Progenitor cell of endocrine pancreas (in vitro differentiated cells): ENCODE measurements around the gene CD59. TPM values are rescaled to one million over a fixed set of nuclear protein-coding genes. Genes with fewer than 3 reads are reported as not detected.

Experiments
- DNase-seq: peaks from one replicate; pipeline ENCODE4 v3.0.0; 2021; ENCODE audit warnings: low spot score; ENCODE audit not compliant: unreplicated experiment
- H3K27ac Mint-ChIP-seq: 2 replicates; pipeline ENCODE4 v1.8.0; 2021; ENCODE audit warnings: mild to moderate bottlenecking, moderate library complexity, mixed read lengths
- H3K27me3 Mint-ChIP-seq: 2 replicates; pipeline ENCODE4 v1.8.0; 2021; ENCODE audit warnings: mixed read lengths
- H3K36me3 Mint-ChIP-seq: 2 replicates; pipeline ENCODE4 v1.8.0; 2022; ENCODE audit warnings: mixed read lengths; ENCODE audit not compliant: insufficient read depth
- H3K4me1 Mint-ChIP-seq: 2 replicates; pipeline ENCODE4 v1.8.0; 2021; ENCODE audit warnings: low read depth, mixed read lengths
- H3K4me3 Mint-ChIP-seq: 2 replicates; pipeline ENCODE4 v1.8.0; 2021; ENCODE audit warnings: low read depth, mild to moderate bottlenecking, moderate library complexity, mixed read lengths
- H3K9me3 Mint-ChIP-seq: 2 replicates; pipeline ENCODE4 v1.8.0; 2021; ENCODE audit warnings: low read depth, mixed read lengths
- total RNA-seq: library from RNA; stranded (reverse); gene quantifications from 2 replicates; pipeline ENCODE4 v1.2.1, GENCODE V29; 2021
- TF ChIP-seq, protein P1 (sequence below): fragments of 200-600 bp; sonication (generic); IDR thresholded peaks from one replicate; pipeline ENCODE4 v1.5.0; 2021; ENCODE audit warnings: antibody characterized with exemption, mild to moderate bottlenecking; ENCODE audit not compliant: unreplicated experiment

CD59 gene
- total RNA-seq, 1 donor from 2014 or later: 214 TPM

DNA sequence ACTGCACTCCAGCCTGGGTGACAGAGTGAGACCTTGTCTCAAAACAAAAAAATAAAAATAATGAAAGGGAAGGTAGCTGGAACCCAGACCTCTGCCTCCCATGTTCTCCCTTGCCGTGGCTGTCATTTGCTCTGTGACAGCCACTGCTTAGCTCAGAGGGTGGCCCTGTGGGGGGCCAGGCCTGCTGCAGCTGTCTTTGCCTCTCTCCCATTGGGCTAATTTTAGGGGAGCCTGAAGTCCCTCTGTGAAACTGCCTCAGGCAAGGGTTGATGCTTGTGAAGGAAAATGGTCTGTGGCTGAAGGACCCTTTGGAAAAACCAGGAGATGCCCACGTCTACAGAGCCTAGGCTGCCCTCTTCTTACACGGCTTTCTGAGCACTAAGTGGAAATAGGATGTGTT, 78.5 kb downstream of the CD59 start:
- Mint-ChIP-seq H3K4me1 (no peaks in the 10 kb centered on the region), H3K27me3 (no peaks in the 10 kb centered on the region), H3K4me3 (no peak overlapping the region), H3K36me3 (peaks cover 4% of the 10 kb centered on the region), H3K9me3 (no peaks in the 10 kb centered on the region), H3K27ac (no peak overlapping the region)
- no peak for DNase-seq
- TF ChIP-seq, protein P1, sequence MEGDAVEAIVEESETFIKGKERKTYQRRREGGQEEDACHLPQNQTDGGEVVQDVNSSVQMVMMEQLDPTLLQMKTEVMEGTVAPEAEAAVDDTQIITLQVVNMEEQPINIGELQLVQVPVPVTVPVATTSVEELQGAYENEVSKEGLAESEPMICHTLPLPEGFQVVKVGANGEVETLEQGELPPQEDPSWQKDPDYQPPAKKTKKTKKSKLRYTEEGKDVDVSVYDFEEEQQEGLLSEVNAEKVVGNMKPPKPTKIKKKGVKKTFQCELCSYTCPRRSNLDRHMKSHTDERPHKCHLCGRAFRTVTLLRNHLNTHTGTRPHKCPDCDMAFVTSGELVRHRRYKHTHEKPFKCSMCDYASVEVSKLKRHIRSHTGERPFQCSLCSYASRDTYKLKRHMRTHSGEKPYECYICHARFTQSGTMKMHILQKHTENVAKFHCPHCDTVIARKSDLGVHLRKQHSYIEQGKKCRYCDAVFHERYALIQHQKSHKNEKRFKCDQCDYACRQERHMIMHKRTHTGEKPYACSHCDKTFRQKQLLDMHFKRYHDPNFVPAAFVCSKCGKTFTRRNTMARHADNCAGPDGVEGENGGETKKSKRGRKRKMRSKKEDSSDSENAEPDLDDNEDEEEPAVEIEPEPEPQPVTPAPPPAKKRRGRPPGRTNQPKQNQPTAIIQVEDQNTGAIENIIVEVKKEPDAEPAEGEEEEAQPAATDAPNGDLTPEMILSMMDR: no peak

GRCh38 chr11:33656768-33657167, 79.5 kb downstream of the CD59 start:
- Mint-ChIP-seq H3K27ac (no peak overlapping the region), H3K36me3 (peaks cover 4% of the 10 kb centered on the region), H3K4me3 (no peak overlapping the region), H3K27me3 (no peaks in the 10 kb centered on the region), H3K9me3 (no peaks in the 10 kb centered on the region), H3K4me1 (no peaks in the 10 kb centered on the region)
- no peak for DNase-seq
- TF ChIP-seq, protein P1: no peak

DNA sequence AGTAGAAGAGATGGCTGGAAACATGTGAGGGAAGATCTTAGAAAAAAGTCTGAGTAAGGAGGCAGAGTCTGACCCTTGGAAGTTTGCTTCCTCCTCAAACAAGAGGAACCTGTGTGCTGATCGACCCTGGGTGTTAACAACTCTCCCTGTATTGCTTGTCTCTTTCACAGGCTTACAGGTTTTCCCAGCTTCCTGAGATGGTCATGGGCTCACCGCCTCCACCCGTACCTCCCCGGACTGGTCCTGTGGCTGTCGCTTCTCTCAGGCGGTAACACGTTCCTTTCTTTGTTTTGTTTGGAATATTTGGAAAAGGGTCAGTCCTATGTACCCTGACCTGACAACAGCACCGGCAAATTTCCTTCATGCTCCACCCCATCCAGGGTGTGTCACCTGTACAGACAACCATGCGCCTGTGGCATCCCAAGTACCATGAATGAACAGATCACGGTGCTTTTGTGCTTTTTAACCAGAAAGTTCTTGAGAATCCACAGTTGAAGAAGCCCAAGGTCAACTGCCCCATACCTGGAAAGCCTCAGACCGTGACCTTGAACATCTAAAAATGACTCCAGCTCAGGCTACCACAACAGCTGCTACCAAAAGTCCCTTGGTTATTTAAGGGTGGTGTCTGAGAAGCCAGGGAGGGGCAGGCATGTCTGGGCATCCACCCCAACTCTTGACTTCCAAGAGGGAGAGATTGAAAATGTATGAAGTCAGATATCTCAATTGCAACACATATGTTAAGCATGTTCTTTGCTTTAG, 80.2 kb downstream of the CD59 start:
- no peaks in the 10 kb centered on the region for H3K4me1 Mint-ChIP-seq
- H3K27ac Mint-ChIP-seq: no peak overlapping the region
- H3K27me3 Mint-ChIP-seq: no peaks in the 10 kb centered on the region
- DNase-seq: no peak
- peaks cover 4% of the 10 kb centered on the region for H3K36me3 Mint-ChIP-seq
- H3K4me3 Mint-ChIP-seq: no peak overlapping the region
- H3K9me3 Mint-ChIP-seq: no peaks in the 10 kb centered on the region
- TF ChIP-seq, protein P1: no peak

- DNase-seq: no peak
- no peaks in the 10 kb centered on the region for H3K9me3 Mint-ChIP-seq
- H3K27me3 Mint-ChIP-seq: no peaks in the 10 kb centered on the region
- no peak overlapping the region for H3K27ac Mint-ChIP-seq
- peaks cover 4% of the 10 kb centered on the region for H3K36me3 Mint-ChIP-seq
- TF ChIP-seq, protein P1: no peak
- no peak overlapping the region for H3K4me3 Mint-ChIP-seq
- no peaks in the 10 kb centered on the region for H3K4me1 Mint-ChIP-seq
Observed at GRCh38 chr11:33654594-33654993, 81.6 kb downstream of the CD59 start.

Other genes starting within 250 kb of the CD59 start
- 0.69 and 1.1 TPM in 2 replicates for gene C11orf91, start 35.6 kb downstream of the CD59 start, total RNA-seq
- 31.9 and 37.2 TPM in 2 replicates for gene FBXO3, start 38.1 kb upstream of the CD59 start, total RNA-seq
- 0.36 and 0.55 TPM in 2 replicates for gene LMO2, start 155.7 kb upstream of the CD59 start, total RNA-seq